OCI-LY7 (cell line): Measurements from ENCODE around the gene PARD3B. TPM values are rescaled to one million over a fixed set of nuclear protein-coding genes. Genes with fewer than 3 reads are reported as not detected.

Source experiments
- BruUV-seq: library from RNA; stranded (reverse); fragments of 400-500 nt; replicated peaks from 2 replicates; lab custom pipeline; 2021; lab: Mats Ljungman, UMichigan
- CTCF ChIA-PET: fragments of 300-600 bp; sonication (Branson Sonifier 250); formaldehyde crosslinking; loops from one replicate; lab custom pipeline; 2022; ENCODE audit warnings: antibody characterized with exemption; ENCODE audit not compliant: unreplicated experiment; lab: Charles Lee
- POLR2A ChIA-PET: fragments of 300-600 bp; sonication (Branson Sonifier 250); formaldehyde crosslinking; loops from one replicate; lab custom pipeline; 2022; ENCODE audit warnings: antibody characterized with exemption; lab: Charles Lee
- DNase-seq: peaks from one replicate; pipeline ENCODE4 v3.0.0-alpha.2; 2015; ENCODE audit warnings: low spot score
- H2AFZ ChIP-seq: fragments of 200-600 bp; sonication (generic), shearing (Covaris generic); 2 replicates; pipeline ENCODE4 v1.6.1; 2014; ENCODE audit warnings: mild to moderate bottlenecking, antibody characterized with exemption, low read length, moderate library complexity
- H3K27ac ChIP-seq: fragments of 200-600 bp; sonication (generic); 2 replicates; pipeline ENCODE4 v1.5.1; 2014; ENCODE audit warnings: mixed run types, low read depth, mild to moderate bottlenecking, moderate library complexity, low read length, inconsistent platforms; ENCODE audit not compliant: poor library complexity, severe bottlenecking
- H3K36me3 ChIP-seq: fragments of 200-600 bp; sonication (generic); 2 replicates; pipeline ENCODE4 v1.6.1; 2014; ENCODE audit warnings: mild to moderate bottlenecking, antibody characterized with exemption, low read length, moderate library complexity, mixed read lengths; ENCODE audit not compliant: insufficient read depth
- H3K4me1 ChIP-seq: fragments of 200-600 bp; sonication (generic); 2 replicates; pipeline ENCODE4 v1.5.1; 2014; ENCODE audit warnings: mild to moderate bottlenecking, low read length; ENCODE audit not compliant: insufficient read depth, poor library complexity, severe bottlenecking
- H3K4me2 ChIP-seq: fragments of 200-600 bp; sonication (generic); 2 replicates; pipeline ENCODE4 v1.6.1; 2014; ENCODE audit warnings: mild to moderate bottlenecking, low read length
- H3K4me3 ChIP-seq: fragments of 200-600 bp; sonication (generic); 2 replicates; pipeline ENCODE4 v1.5.1; 2014; ENCODE audit warnings: mild to moderate bottlenecking, low read depth, low read length; ENCODE audit not compliant: poor library complexity, severe bottlenecking
- H3K79me2 ChIP-seq: fragments of 200-600 bp; sonication (generic); 2 replicates; pipeline ENCODE4 v1.6.1; 2016; ENCODE audit warnings: low read depth, mild to moderate bottlenecking, low read length, moderate library complexity, mixed read lengths; ENCODE audit not compliant: insufficient read depth
- H3K9me2 ChIP-seq: fragments of 200-600 bp; sonication (generic); 2 replicates; pipeline ENCODE4 v1.6.1; 2016; ENCODE audit warnings: mild to moderate bottlenecking, low read length, mixed read lengths; ENCODE audit not compliant: insufficient read depth
- H3K9me3 ChIP-seq: fragments of 200-600 bp; sonication (generic); 2 replicates; pipeline ENCODE4 v1.6.1; 2014; ENCODE audit warnings: mild to moderate bottlenecking, mixed run types, low read length, mixed read lengths
- H4K20me1 ChIP-seq: fragments of 200-600 bp; sonication (generic); 2 replicates; pipeline ENCODE4 v1.6.1; 2014; ENCODE audit warnings: mild to moderate bottlenecking, antibody characterized with exemption, low read length, moderate library complexity, mixed read lengths; ENCODE audit not compliant: insufficient read depth
- EZH2phosphoT487 ChIP-seq: fragments of 200-600 bp; sonication (generic); IDR thresholded peaks from 2 replicates; pipeline ENCODE4 v1.6.1; 2018; ENCODE audit warnings: low read depth, borderline replicate concordance, mild to moderate bottlenecking, mixed run types, antibody characterized with exemption, low read length, moderate library complexity, mixed read lengths
- intact Hi-C: fragments of 100-400 bp; cut with micrococcal nuclease; formaldehyde crosslinking; loops from one replicate; pipeline ENCODE4 v1.10.0; 2022; ENCODE audit not compliant: unreplicated experiment
- total RNA-seq, 2 experiments: library from RNA; depleted of rRNA in 1 of 2; stranded (reverse); fragments of >200 nt in 1 of 2; shearing (Covaris generic) in 1 of 2; gene quantifications; 2 replicates each; pipeline ENCODE4 v1.2.3, GENCODE V29; 2014 to 2022
- TF ChIP-seq, protein P1 (sequence below): fragments of 200-600 bp; sonication (generic); conservative IDR thresholded peaks from 2 replicates; pipeline ENCODE4 v1.5.1; 2014; ENCODE audit warnings: mild to moderate bottlenecking, antibody characterized with exemption, low read length, moderate library complexity, mixed read lengths

PARD3B gene
- total RNA-seq, 2 experiments from 2014 or later, result not detected

DNA sequence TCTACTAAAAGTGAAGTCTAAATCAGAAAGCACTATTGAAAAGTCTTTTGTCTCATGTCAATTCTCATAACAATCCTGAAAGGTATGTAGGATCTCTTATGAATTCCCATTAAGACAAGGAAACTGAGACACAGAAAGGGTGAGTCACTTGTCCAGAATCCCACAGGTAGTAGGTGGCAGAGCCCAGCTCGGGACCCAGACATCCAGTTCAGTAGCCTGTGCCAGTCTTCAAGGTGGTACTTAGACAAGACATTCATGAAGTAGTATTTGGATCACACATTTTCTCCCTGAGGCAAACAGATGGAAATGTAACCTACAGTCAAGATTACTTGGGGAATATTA lies 14.8 kb upstream of the PARD3B start:
- Histone ChIP-seq H2AFZ (no peak overlapping the region), H3K79me2 (no peaks in the 10 kb centered on the region), H3K9me2 (no peaks in the 10 kb centered on the region), H3K27ac (no peak overlapping the region), H4K20me1 (no peaks in the 10 kb centered on the region), H3K4me2 (no peak overlapping the region), H3K4me1 (no peaks in the 10 kb centered on the region), H3K36me3 (no peaks in the 10 kb centered on the region), H3K9me3 (no peaks in the 10 kb centered on the region), H3K4me3 (no peak overlapping the region)
- no TSS peak for BruUV-seq
- CTCF ChIA-PET, result no interaction called here
- POLR2A ChIA-PET, result interaction anchor here (1.5 kb wide), 1 partner anchor 13 kb away, joined by 3 read pairs; no protein-coding TSS in a partner anchor
- no peak for DNase-seq
- TF ChIP-seq, protein P1, sequence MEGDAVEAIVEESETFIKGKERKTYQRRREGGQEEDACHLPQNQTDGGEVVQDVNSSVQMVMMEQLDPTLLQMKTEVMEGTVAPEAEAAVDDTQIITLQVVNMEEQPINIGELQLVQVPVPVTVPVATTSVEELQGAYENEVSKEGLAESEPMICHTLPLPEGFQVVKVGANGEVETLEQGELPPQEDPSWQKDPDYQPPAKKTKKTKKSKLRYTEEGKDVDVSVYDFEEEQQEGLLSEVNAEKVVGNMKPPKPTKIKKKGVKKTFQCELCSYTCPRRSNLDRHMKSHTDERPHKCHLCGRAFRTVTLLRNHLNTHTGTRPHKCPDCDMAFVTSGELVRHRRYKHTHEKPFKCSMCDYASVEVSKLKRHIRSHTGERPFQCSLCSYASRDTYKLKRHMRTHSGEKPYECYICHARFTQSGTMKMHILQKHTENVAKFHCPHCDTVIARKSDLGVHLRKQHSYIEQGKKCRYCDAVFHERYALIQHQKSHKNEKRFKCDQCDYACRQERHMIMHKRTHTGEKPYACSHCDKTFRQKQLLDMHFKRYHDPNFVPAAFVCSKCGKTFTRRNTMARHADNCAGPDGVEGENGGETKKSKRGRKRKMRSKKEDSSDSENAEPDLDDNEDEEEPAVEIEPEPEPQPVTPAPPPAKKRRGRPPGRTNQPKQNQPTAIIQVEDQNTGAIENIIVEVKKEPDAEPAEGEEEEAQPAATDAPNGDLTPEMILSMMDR, result no peak
- TF ChIP-seq EZH2phosphoT487, result no peak
- intact Hi-C loops, result no loop called here

DNA sequence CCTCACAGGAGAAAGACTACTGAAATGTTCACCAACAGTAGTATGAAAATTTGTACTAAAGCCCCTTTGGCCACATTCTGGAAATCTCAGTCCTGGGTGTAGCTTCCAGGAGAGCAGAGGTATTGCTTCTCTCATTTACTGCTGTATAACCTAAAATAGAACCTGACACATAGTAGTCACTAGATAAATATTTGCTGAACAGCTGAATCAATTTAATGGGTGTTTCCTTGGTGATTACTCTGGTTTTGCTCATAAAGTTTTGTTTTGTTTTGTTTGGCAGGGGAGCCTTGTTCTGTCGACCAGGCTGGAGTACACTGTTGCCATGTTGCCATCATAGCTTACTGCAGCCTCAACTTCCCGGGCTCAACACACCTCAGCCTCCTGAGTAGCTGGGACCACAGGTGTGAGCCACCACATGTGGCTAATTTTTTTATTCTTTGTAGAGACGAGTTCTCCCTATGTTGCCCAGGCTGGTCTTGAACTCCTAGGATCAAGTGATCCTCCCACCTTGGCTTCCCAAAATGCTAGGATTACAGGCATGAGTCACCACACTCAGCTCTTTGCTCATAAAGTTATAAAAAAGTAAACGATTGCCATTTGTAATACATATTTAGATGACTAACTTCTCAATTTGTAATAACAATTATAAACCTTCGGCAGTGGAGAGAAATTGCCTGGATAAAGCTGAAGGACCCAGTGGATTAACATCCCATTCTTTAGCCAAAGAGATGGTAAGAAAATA lies 11.5 kb upstream of the PARD3B start:
- no TSS peak for BruUV-seq
- no peak overlapping the region for H3K27ac ChIP-seq
- TF ChIP-seq EZH2phosphoT487, result no peak
- TF ChIP-seq, protein P1, result no peak
- H3K9me3 ChIP-seq, result no peaks in the 10 kb centered on the region
- intact Hi-C loops, result no loop called here
- CTCF ChIA-PET, result no interaction called here
- no peaks in the 10 kb centered on the region for H3K4me1 ChIP-seq
- H3K9me2 ChIP-seq, result no peaks in the 10 kb centered on the region
- POLR2A ChIA-PET, result no interaction called here
- H3K4me2 ChIP-seq, result no peak overlapping the region
- no peaks in the 10 kb centered on the region for H4K20me1 ChIP-seq
- H2AFZ ChIP-seq, result no peak overlapping the region
- no peaks in the 10 kb centered on the region for H3K79me2 ChIP-seq
- no peaks in the 10 kb centered on the region for H3K36me3 ChIP-seq
- DNase-seq, result no peak
- H3K4me3 ChIP-seq, result no peak overlapping the region

DNA sequence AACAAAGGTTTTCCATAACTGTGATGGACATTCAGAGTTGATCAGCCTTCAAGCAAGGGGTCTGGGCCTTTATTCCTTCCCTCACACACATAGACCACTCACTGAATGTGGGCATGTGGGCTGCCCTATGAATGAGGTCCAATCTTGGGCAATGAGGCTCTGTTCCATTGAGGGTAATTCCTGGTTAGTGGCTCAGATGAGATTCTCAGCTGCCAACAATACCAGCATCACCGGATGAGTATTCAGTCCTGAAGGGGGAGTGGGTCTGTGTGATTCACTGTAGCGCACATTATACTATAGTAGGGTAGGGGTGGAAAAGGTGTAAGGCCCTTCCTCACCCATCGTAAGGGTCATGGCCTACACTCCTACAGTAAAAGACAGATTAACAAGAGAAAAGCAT lies 9.9 kb upstream of the PARD3B start:
- ChIA-PET CTCF (no interaction called here), POLR2A (no interaction called here)
- H3K9me2 ChIP-seq, result no peaks in the 10 kb centered on the region
- H3K79me2 ChIP-seq, result no peaks in the 10 kb centered on the region
- DNase-seq, result no peak
- intact Hi-C loops, result no loop called here
- no peaks in the 10 kb centered on the region for H4K20me1 ChIP-seq
- H3K4me1 ChIP-seq, result no peaks in the 10 kb centered on the region
- no peak overlapping the region for H3K27ac ChIP-seq
- no peaks in the 10 kb centered on the region for H3K36me3 ChIP-seq
- no peak overlapping the region for H3K4me2 ChIP-seq
- H3K4me3 ChIP-seq, result no peak overlapping the region
- TF ChIP-seq, protein P1, result no peak
- TF ChIP-seq EZH2phosphoT487, result no peak
- no peaks in the 10 kb centered on the region for H3K9me3 ChIP-seq
- BruUV-seq, result no TSS peak
- H2AFZ ChIP-seq, result no peak overlapping the region
